ENCODE data around the gene LRRC74A.

- no peak for TF ChIP-seq CTCF (IDR thresholded peaks at IDR 0.05; ENCODE audit: extremely low read depth in 1 of 2, insufficient read depth in 1 of 2, low read depth in 1 of 2, low read length in 2 of 2)
- no peak for TF ChIP-seq EZH2 (IDR thresholded peaks at IDR 0.05; ENCODE audit: borderline replicate concordance, low read depth, low read length, severe bottlenecking)
Observed at GRCh38 chr14:76891391-76891790, 65.2 kb downstream of the LRRC74A start.

All from endothelial cell of umbilical vein (primary cell).